SK-N-SH (cell line): ENCODE data around the gene GPN1.

ENCODE experiments used
- CTCF ChIP-seq: fragments of 200-600 bp; sonication (generic); IDR thresholded peaks from 2 replicates; pipeline ENCODE4 v1.6.1; 2017; ENCODE audit warnings: antibody characterized with exemption, mild to moderate bottlenecking, moderate library complexity
- FOXJ3 ChIP-seq: sonication (generic); formaldehyde crosslinking; IDR thresholded peaks from 2 replicates; pipeline ENCODE4 v1.5.1; 2020; ENCODE audit warnings: mild to moderate bottlenecking, missing genetic modification reagents
- MAX ChIP-seq: IDR thresholded peaks from 2 replicates; pipeline ENCODE4 v1.4.0; 2012; ENCODE audit warnings: low read depth
- MXI1 ChIP-seq: IDR thresholded peaks from 2 replicates; pipeline ENCODE4 v1.6.1; 2012; ENCODE audit warnings: mild to moderate bottlenecking, low read depth, low read length, improper control_type of control experiment
- NFIC ChIP-seq: IDR thresholded peaks from 2 replicates; pipeline ENCODE4 v1.4.0; 2012; ENCODE audit warnings: borderline replicate concordance
- RCOR1 ChIP-seq: fragments of 150-350 bp; IDR thresholded peaks from 2 replicates; pipeline ENCODE4 v1.6.1; 2017; ENCODE audit warnings: antibody characterized with exemption, low read length
- SIN3A ChIP-seq: IDR thresholded peaks from 2 replicates; pipeline ENCODE4 v1.6.1; 2012; ENCODE audit warnings: low read depth, mild to moderate bottlenecking, low read length, moderate library complexity, borderline replicate concordance
- ZBTB33 ChIP-seq: IDR thresholded peaks from 2 replicates; pipeline ENCODE4 v1.4.0; 2012; ENCODE audit warnings: low read depth, borderline replicate concordance

- no peak for TF ChIP-seq CTCF
- TF ChIP-seq ZBTB33, result peak; percentile 59; the same call in 1 of the 2 replicates
- TF ChIP-seq MAX, result peak; percentile 65; the same call in 1 of the 2 replicates
- no peak for TF ChIP-seq FOXJ3 (CRISPR knock-in tag)
- no peak for TF ChIP-seq MXI1
- peak; percentile 96 for TF ChIP-seq NFIC
- TF ChIP-seq SIN3A, result peak; percentile 83; the same call in 1 of the 2 replicates
- no peak for TF ChIP-seq RCOR1
Measured at GRCh38 chr2:27622921-27623384, 5.9 kb upstream of the GPN1 start.
